Spleen (tissue), 7 donors: Measurements from ENCODE around the gene BNC2.

Source experiments
- CTCF ChIP-seq, 11 experiments: fragments of 200-600 bp in 7 of 11; fragments of 450-650 bp in 4 of 11; sonication (generic) in 4 of 11; IDR thresholded peaks in 8 of 11; conservative IDR thresholded peaks in 3 of 11; 1 replicate in 7 of 11; 2 replicates in 4 of 11; pipeline versions ENCODE4 v1.4.0 to v1.8.0; 2016 to 2021; ENCODE audit warnings: antibody characterized with exemption in 11 of 11, inconsistent platforms in 4 of 11, mild to moderate bottlenecking in 1 of 11
- POLR2A ChIP-seq, 3 donors: fragments of 450-650 bp; IDR thresholded peaks; one replicate each; pipeline ENCODE4 v1.5.1; 2017; ENCODE audit warnings: antibody characterized with exemption in 3 of 3, mild to moderate bottlenecking in 1 of 3
- POLR2AphosphoS5 ChIP-seq, 3 donors: sonication (generic); formaldehyde crosslinking; IDR thresholded peaks; one replicate each; pipeline ENCODE4 v1.5.1; 2017; ENCODE audit warnings: antibody characterized with exemption in 3 of 3
- donor health status: DM: no; HTN: no; CAD: no; lungs with moderate emphysema.
- donor health status: DM: no; HTN: no; CAD: no.
- donor health status: DM: no; HTN: no; CAD: no.

- no peak for TF ChIP-seq POLR2AphosphoS5 (IDR thresholded peaks at IDR 0.05)
- no peak for TF ChIP-seq CTCF (IDR thresholded peaks at IDR 0.05 in 8 of 11, conservative IDR thresholded peaks at IDR 0.05 in 3 of 11)
- no peak for TF ChIP-seq POLR2A (IDR thresholded peaks at IDR 0.05)
Measured at GRCh38 chr9:16675131-16675530, 195.3 kb downstream of the BNC2 start.
